ENCODE measurements around the gene MANEAL.

MANEAL gene

GRCh38 chr1:37782491-37782890, 11.2 kb upstream of the MANEAL start:
- DNase-seq = no peak

GRCh38 chr1:37792943-37793686, 532 bp upstream of the MANEAL start:
- no peak for DNase-seq

- no peak for DNase-seq
Measured at GRCh38 chr1:37794372-37795339, 1.0 kb downstream of the MANEAL start.

GRCh38 chr1:37795340-37796125, 1.9 kb downstream of the MANEAL start:
- DNase-seq = no peak

GRCh38 chr1:37797750-37798345, 4.2 kb downstream of the MANEAL start:
- DNase-seq = no peak

GRCh38 chr1:37802439-37802838, 8.8 kb downstream of the MANEAL start:
- no peak for DNase-seq

- DNase-seq = no peak
Measured at GRCh38 chr1:37807220-37807554, 13.5 kb downstream of the MANEAL start.

- peak; percentile 93 for DNase-seq
Measured at GRCh38 chr1:37807555-37808368, 14.1 kb downstream of the MANEAL start, which contains the start of the genes C1orf122 and YRDC. Gene C1orf122, plus strand, starts transcription at chr1:37807790. Its CDS starts 615 bp downstream, at chr1:37808405. Gene YRDC, minus strand, starts transcription at chr1:37808208. Its CDS starts 28 bp downstream, at chr1:37808180.

- peak; percentile 72 for DNase-seq
Measured at GRCh38 chr1:37808369-37809319, 15.0 kb downstream of the MANEAL start.

- no peak for DNase-seq
Measured at GRCh38 chr1:37809942-37810341, 16.3 kb downstream of the MANEAL start.

- DNase-seq = peak; percentile 70
Measured at GRCh38 chr1:37811027-37811655, 17.5 kb downstream of the MANEAL start.

GRCh38 chr1:37813529-37814145, 20.0 kb downstream of the MANEAL start:
- DNase-seq = no peak

GRCh38 chr1:37814252-37814651, 20.6 kb downstream of the MANEAL start:
- no peak for DNase-seq

- DNase-seq = no peak
Measured at GRCh38 chr1:37817481-37817880, 23.8 kb downstream of the MANEAL start.

- no peak for DNase-seq
Measured at GRCh38 chr1:37821481-37821880, 27.8 kb downstream of the MANEAL start.

GRCh38 chr1:37822906-37823815, 29.5 kb downstream of the MANEAL start:
- no peak for DNase-seq

GRCh38 chr1:37824001-37824400, 30.4 kb downstream of the MANEAL start:
- no peak for DNase-seq

GRCh38 chr1:37825506-37825905, 31.9 kb downstream of the MANEAL start:
- DNase-seq = no peak

Measured in NCI-H1105 (cell line).